GM21619 (cell line): Measurements from ENCODE around the gene VPS36.
A peak's percentile ranks its signal among the peaks of the same experiment; 100 is the strongest.
"Not testable (repeated sequence)": the region's sequence is repeated elsewhere in the genome, so short reads cannot be mapped to it uniquely, and the experiment has no call there.

Experiments
- ATAC-seq: cut with Tn5 transposase; IDR thresholded peaks from one replicate; pipeline ENCODE4 v1.9.1; 2021; ENCODE audit not compliant: unreplicated experiment

The VPS36 gene

GRCh38 chr13:52447354-52447753 is 3.1 kb downstream of the VPS36 start:
- ATAC-seq, result no peak

GRCh38 chr13:52446265-52446664 is 4.2 kb downstream of the VPS36 start:
- ATAC-seq, result no peak

- no peak for ATAC-seq
Measured at GRCh38 chr13:52432456-52432855, 18.0 kb downstream of the VPS36 start.

DNA sequence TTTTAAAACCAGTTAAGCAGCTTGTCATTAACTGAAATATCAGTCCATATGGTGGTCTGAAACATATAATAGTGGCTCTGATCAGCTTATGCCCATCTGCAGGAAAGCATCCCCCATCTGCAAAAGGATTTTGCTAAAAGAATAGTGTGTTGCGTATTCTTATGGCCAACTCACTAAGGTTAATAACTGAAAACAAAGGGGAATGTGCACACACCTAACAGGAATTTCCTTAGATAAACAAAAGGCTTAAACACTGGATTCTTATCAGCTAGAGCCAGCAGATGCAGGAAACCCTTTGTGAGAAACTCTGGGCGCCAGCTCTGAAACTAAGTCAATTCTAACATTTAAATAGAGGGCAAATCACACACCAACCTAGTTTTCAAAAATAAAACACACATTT is 22.1 kb downstream of the VPS36 start:
- ATAC-seq, result no peak

- no peak for ATAC-seq
Measured at GRCh38 chr13:52421216-52421615, 29.2 kb downstream of the VPS36 start.

DNA sequence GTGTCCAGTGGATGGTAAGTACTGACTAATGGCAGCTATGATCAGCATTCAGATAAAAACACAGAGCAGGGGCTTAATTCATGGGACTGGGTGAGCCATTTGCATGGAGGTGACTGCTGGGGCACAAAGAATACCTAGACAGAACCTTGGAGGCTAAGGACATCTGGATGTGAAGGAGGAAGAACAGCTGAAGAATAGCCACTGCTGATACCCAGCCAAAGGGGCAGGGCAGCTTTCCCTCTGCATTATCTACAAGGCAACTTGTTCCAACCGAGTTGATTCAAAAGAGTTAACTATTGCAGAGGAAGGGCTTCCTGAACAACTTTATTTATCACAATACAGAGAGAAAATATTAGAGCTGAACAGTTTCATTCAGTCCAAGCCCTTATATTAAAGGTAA is 31.4 kb downstream of the VPS36 start:
- ATAC-seq, result no peak

GRCh38 chr13:52414963-52415362 is 35.5 kb downstream of the VPS36 start:
- ATAC-seq, result no peak

- no peak for ATAC-seq
Measured at GRCh38 chr13:52414051-52414450, 36.4 kb downstream of the VPS36 start.

DNA sequence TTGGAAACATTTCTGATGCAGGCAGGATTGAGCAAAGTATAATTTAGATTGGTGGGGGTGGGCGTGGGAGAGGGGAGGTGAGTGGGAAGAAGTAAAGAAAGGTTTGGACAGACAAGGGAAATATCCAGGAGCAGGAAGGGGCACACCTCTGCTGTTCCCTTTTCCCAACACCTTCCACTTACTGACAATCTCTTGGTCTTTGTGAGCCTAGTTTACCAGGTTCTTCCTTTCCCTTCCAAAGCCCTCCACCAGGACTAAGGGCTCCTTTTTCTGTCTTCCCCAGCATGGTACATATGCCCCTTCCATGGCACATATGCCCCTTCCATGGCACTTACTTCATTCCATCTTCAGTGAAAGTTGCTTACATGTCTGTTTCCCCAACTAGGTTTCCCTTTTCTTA is 38.3 kb downstream of the VPS36 start:
- no peak for ATAC-seq

GRCh38 chr13:52411629-52412028 is 38.8 kb downstream of the VPS36 start:
- peak; percentile 97 for ATAC-seq

GRCh38 chr13:52408071-52408658 is 42.3 kb downstream of the VPS36 start:
- ATAC-seq, result not testable (repeated sequence)

DNA sequence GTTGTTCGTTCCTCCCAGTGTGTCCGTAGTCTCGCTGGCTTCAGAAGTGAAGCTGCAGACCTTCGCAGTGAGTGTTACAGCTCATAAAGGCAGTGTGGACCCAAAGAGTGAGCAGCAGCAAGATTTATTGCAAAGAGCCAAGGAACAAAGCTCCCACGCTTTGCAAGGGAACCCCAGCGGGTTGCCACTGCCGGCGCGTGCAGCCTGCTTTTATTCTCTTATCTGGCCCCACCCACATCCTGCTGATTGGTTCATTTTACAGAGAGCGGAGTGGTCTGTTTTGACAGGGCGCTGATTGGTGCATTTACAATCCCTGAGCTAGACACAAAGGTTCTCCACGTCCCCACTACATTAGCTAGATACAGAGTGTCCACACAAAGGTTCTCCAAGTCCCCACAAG is 43.0 kb downstream of the VPS36 start:
- not testable (repeated sequence) for ATAC-seq

GRCh38 chr13:52406629-52407028 is 43.8 kb downstream of the VPS36 start:
- ATAC-seq, result no peak

DNA sequence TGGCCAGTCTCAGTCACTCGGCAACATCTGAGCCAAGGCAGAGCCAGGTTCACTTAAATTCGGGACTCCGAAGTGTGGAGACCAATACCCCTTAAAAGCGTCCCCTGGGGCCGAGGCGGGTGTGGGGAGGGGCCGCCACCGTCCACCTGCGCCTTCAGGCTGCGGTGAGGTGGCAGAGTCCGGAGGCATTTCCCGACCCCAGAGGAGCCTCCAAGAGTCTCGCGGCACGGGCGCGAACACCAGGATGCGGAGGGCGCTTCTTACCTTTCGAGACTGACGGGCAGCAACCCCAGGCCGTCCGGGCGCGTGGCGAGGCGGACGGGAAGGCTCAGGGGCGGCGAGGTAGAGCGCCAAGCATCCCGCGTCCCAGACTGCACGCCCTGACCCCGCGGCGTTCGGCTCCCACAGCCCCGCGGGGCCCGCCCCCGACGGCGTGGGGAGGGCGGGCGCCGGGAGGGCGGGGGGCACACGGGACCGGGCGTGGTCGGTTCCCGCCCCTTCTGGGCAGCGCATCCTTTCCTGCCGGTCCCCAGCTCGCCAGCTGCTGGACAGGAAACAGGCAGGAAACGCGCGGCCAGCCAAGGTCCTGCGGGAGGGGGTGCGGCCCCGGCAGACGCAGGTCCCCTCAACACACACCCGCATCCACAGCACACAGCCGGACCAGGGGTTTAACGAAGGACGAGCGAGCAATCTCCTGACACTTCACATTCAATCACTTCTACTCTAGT is 44.5 kb downstream of the VPS36 start, which contains the start of gene THSD1:
TSS of gene THSD1 (minus strand) at position 406 of the 728 bp plus-strand sequence. CDS start 3,572 bp downstream, outside the sequence.
- no peak for ATAC-seq

DNA sequence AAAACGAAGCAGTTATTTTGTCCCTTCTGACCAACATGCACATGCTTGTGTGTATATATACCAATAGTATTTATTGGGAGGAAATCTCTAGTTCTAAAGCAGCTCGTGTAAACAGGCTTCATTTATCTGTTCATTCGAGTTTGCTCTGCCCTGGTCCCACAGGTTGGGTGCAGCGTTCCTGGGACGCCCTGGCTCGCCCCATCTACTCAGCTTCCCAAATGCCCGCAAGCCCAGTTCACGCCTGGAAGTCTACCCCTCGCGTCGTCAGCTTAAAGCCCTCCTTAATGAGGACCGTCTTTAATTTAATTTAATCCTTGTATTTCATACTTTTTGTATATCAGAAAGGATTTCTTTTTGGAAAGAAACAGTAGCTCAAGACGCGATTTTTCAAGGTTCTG is 45.1 kb downstream of the VPS36 start:
- no peak for ATAC-seq

DNA sequence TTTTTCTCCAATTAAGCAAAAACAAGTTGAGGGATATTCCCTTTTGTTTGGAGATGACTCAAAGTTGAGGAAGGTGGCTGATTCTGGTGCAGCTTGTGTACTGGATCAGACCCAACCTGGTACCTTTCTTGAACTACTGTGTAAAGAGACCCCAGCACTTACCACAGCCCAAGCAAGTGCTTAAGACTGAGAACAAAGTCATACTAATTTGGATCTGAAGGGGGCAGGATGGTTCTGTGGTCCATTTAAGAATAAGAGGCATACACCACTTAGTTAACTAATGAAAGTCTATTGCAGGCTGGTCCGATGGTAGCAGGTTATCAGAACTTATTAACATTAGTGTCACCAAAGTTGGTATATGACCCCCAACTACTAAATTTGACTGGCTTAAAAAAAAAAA is 50.7 kb downstream of the VPS36 start:
- no peak for ATAC-seq

DNA sequence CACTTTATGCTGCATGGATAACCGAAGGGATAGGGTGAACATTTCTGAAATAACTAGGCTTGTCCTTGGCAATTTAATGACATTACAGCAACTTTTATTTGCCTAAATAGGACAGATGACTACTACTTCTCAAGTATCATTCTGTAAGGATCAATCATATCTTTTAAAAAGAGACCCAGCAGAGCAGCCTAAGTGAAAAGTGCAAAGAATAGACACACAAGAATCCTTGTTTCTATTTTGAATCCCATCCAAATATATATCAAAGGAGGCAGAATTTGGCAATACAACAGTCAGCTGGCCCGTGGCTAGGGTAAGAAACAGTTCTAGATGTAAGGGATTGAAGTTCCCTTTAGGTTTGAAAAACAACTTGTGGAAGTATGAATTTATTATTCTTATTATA is 51.4 kb downstream of the VPS36 start:
- no peak for ATAC-seq

- no peak for ATAC-seq
Measured at GRCh38 chr13:52395704-52396103, 54.7 kb downstream of the VPS36 start.

- no peak for ATAC-seq
Measured at GRCh38 chr13:52394586-52394985, 55.8 kb downstream of the VPS36 start.

GRCh38 chr13:52393572-52394357 is 56.7 kb downstream of the VPS36 start:
- no peak for ATAC-seq

DNA sequence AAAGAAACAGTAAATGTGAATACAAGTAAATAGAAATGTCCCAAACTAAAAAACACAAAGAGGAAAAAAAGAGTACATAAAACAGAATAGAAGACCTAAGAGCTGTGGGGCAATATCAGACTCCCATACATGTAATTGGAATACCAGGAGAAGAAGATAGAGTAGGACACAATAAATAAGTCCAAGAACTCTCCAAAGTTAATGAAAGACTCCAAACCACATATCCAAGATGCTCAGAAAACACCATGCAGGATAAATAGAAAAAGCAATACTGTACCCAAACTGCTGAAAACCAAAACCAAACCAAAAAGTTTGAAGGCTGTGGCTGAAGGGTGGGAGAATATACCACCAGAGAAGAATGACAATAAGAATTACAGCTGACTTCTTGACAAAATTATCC is 62.7 kb downstream of the VPS36 start:
- ATAC-seq, result no peak

DNA sequence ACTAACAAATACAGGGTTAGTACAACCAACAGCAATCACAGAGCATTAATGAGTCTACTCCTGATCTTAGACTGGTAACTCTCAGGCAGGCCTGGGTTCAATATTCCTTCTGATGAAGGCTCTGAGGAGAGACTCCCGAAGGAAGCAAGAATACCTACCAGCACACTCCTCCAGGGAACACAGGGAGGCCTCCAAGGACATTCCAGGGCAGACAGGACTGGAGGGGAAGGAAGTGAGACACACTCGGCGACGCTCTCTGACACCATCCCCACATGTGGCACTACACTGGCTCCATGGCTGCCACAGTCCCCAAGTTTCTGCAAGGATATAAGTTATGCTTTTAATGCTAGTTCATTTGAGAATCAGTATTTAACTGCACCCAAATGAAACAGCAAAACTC is 64.6 kb downstream of the VPS36 start:
- no peak for ATAC-seq
